H9 (cell line): ENCODE results near the gene CCK. TPM values are rescaled to one million over a fixed set of nuclear protein-coding genes. Genes with fewer than 3 reads are reported as not detected.

Experiments
- DNase-seq: peaks from one replicate; pipeline ENCODE4 v3.0.0-alpha.2; 2017
- H2AFZ ChIP-seq: one replicate; pipeline ENCODE4 v1.6.1; 2013; ENCODE audit warnings: mild to moderate bottlenecking, low read length, control low read depth, moderate library complexity
- H2AK5ac ChIP-seq: 2 replicates; pipeline ENCODE4 v1.6.1; 2013; ENCODE audit warnings: low read length, control low read depth, mixed read lengths; ENCODE audit not compliant: insufficient read length
- H2BK120ac ChIP-seq: one replicate; pipeline ENCODE4 v1.6.1; 2013; ENCODE audit warnings: low read depth, mild to moderate bottlenecking, low read length, control low read depth, inconsistent platforms; ENCODE audit not compliant: poor library complexity, severe bottlenecking
- H2BK12ac ChIP-seq: 2 replicates; pipeline ENCODE4 v1.6.1; 2013; ENCODE audit warnings: low read length, control low read depth, mixed read lengths, low read depth; ENCODE audit not compliant: insufficient read length
- H2BK15ac ChIP-seq: 2 replicates; pipeline ENCODE4 v1.6.1; 2013; ENCODE audit warnings: low read depth, low read length, control low read depth
- H2BK20ac ChIP-seq: one replicate; pipeline ENCODE4 v1.6.1; 2013; ENCODE audit warnings: low read depth, mild to moderate bottlenecking, low read length, control low read depth, inconsistent platforms; ENCODE audit not compliant: poor library complexity, severe bottlenecking
- H2BK5ac ChIP-seq: 2 replicates; pipeline ENCODE4 v1.6.1; 2013; ENCODE audit warnings: low read length, control low read depth, mixed read lengths; ENCODE audit not compliant: insufficient read length
- H3K14ac ChIP-seq: 2 replicates; pipeline ENCODE4 v1.6.1; 2013; ENCODE audit warnings: low read length, control low read depth; ENCODE audit not compliant: insufficient read depth
- H3K18ac ChIP-seq: 2 replicates; pipeline ENCODE4 v1.6.1; 2013; ENCODE audit warnings: low read depth, mild to moderate bottlenecking, mixed read lengths, low read length, control low read depth; ENCODE audit not compliant: insufficient read length
- H3K23ac ChIP-seq: 2 replicates; pipeline ENCODE4 v1.6.1; 2013; ENCODE audit warnings: low read length, control low read depth, mixed read lengths, low read depth; ENCODE audit not compliant: insufficient read length
- H3K23me2 ChIP-seq: 2 replicates; pipeline ENCODE4 v1.6.1; 2013; ENCODE audit warnings: low read depth, mild to moderate bottlenecking, mixed read lengths, low read length, control low read depth; ENCODE audit not compliant: insufficient read length, poor library complexity, severe bottlenecking
- H3K27ac ChIP-seq: 2 replicates; pipeline ENCODE4 v1.5.1; 2013; ENCODE audit warnings: low read length, control low read depth, mixed read lengths, low read depth; ENCODE audit not compliant: insufficient read length
- H3K27me3 ChIP-seq: 2 replicates; pipeline ENCODE4 v1.6.1; 2013; ENCODE audit warnings: low read length, control low read depth, inconsistent platforms; ENCODE audit not compliant: insufficient read depth
- H3K4ac ChIP-seq: 2 replicates; pipeline ENCODE4 v1.6.1; 2013; ENCODE audit warnings: low read depth, mild to moderate bottlenecking, control low read depth, inconsistent platforms, low read length, moderate library complexity
- H3K4me1 ChIP-seq: 2 replicates; pipeline ENCODE4 v1.6.1; 2013; ENCODE audit warnings: low read length, control low read depth, inconsistent platforms; ENCODE audit not compliant: insufficient read depth
- H3K4me2 ChIP-seq: 2 replicates; pipeline ENCODE4 v1.6.1; 2013; ENCODE audit warnings: low read length, control low read depth, mixed read lengths; ENCODE audit not compliant: insufficient read length, insufficient read depth
- H3K56ac ChIP-seq: 2 replicates; pipeline ENCODE4 v1.6.1; 2013; ENCODE audit warnings: low read depth, mild to moderate bottlenecking, mixed read lengths, low read length, control low read depth; ENCODE audit not compliant: insufficient read length
- H3K79me1 ChIP-seq: 2 replicates; pipeline ENCODE4 v1.6.1; 2013; ENCODE audit warnings: low read depth, mild to moderate bottlenecking, moderate library complexity, low read length, control low read depth, inconsistent platforms; ENCODE audit not compliant: insufficient read depth, poor library complexity, severe bottlenecking
- H3K79me2 ChIP-seq: 2 replicates; pipeline ENCODE4 v1.6.1; 2013; ENCODE audit warnings: low read length, control low read depth, inconsistent platforms; ENCODE audit not compliant: insufficient read depth
- H3K9ac ChIP-seq: 2 replicates; pipeline ENCODE4 v1.6.1; 2013; ENCODE audit warnings: low read length, control low read depth, mixed read lengths; ENCODE audit not compliant: insufficient read length; ENCODE audit errors: extremely low read depth
- H3K9me3 ChIP-seq: one replicate; pipeline ENCODE4 v1.6.1; 2013; ENCODE audit warnings: low read depth, low read length, inconsistent platforms; ENCODE audit not compliant: control insufficient read depth
- H3T11ph ChIP-seq: one replicate; pipeline ENCODE4 v1.6.1; 2013; ENCODE audit warnings: mild to moderate bottlenecking, low read length, control low read depth, inconsistent platforms
- H4K20me1 ChIP-seq: one replicate; pipeline ENCODE4 v1.6.1; 2013; ENCODE audit not compliant: control insufficient read depth, insufficient read length, insufficient read depth
- H4K5ac ChIP-seq: 2 replicates; pipeline ENCODE4 v1.6.1; 2013; ENCODE audit warnings: low read depth, mild to moderate bottlenecking, mixed read lengths, low read length, control low read depth; ENCODE audit not compliant: insufficient read length
- H4K8ac ChIP-seq: replicated peaks from 2 replicates; pipeline ENCODE4 v1.6.1; 2013; ENCODE audit warnings: low read length, control low read depth, mixed read lengths, low read depth; ENCODE audit not compliant: insufficient read length
- H4K91ac ChIP-seq: 2 replicates; pipeline ENCODE4 v1.6.1; 2013; ENCODE audit warnings: low read depth, mild to moderate bottlenecking, moderate library complexity, mixed read lengths, low read length, control low read depth; ENCODE audit not compliant: insufficient read length
- H3K27ac Mint-ChIP-seq, 3 experiments: 2 replicates in 2 of 3; 3 replicates in 1 of 3; pipeline ENCODE4 v1.8.0; 2020 to 2021; ENCODE audit warnings: mixed read lengths in 3 of 3, mild to moderate bottlenecking in 1 of 3, moderate library complexity in 1 of 3
- H3K27me3 Mint-ChIP-seq: 2 replicates; pipeline ENCODE4 v1.8.0; 2021; ENCODE audit warnings: low read depth, mild to moderate bottlenecking, moderate library complexity, mixed read lengths
- H3K36me3 Mint-ChIP-seq, 3 experiments: 2 replicates in 2 of 3; 3 replicates in 1 of 3; pipeline ENCODE4 v1.8.0; 2020 to 2021; ENCODE audit warnings: low read depth in 3 of 3, mixed read lengths in 3 of 3; ENCODE audit not compliant: insufficient read depth in 1 of 3
- H3K4me1 Mint-ChIP-seq, 2 experiments: 2 replicates each; pipeline ENCODE4 v1.8.0; 2020; ENCODE audit warnings: mixed read lengths in 2 of 2
- H3K4me3 Mint-ChIP-seq, 2 experiments: 2 replicates in 1 of 2; 3 replicates in 1 of 2; pipeline ENCODE4 v1.8.0; 2020 to 2021; ENCODE audit warnings: mild to moderate bottlenecking in 2 of 2, mixed read lengths in 2 of 2, moderate library complexity in 1 of 2
- H3K9me3 Mint-ChIP-seq, 2 experiments: 2 replicates in 1 of 2; 3 replicates in 1 of 2; pipeline ENCODE4 v1.8.0; 2020; ENCODE audit warnings: mild to moderate bottlenecking in 2 of 2, mixed read lengths in 2 of 2, moderate library complexity in 1 of 2
- WGBS: extraction: QIAGEN DNeasy Blood & Tissue Kit; methylation state at CpG from one replicate; pipeline ENCODE4 v1.1.7; 2013; ENCODE audit warnings: missing lambda C conversion rate, low lambda C conversion rate, mixed read lengths; ENCODE audit not compliant: insufficient read length; ENCODE audit errors: extremely low coverage; 5-methylcytosine and 5-hydroxymethylcytosine counted together
- total RNA-seq: library from RNA; stranded (reverse); gene quantifications from 2 replicates; pipeline ENCODE4 v1.2.1, GENCODE V29; 2021
- TF ChIP-seq, protein P1 (sequence below): fragments of 200-600 bp; sonication (generic); conservative IDR thresholded peaks from 3 replicates; pipeline ENCODE4 v1.8.0; 2021; ENCODE audit warnings: antibody characterized with exemption, mild to moderate bottlenecking

Gene CCK
- total RNA-seq, 1 experiment from 2014 or later = 0.37 TPM

DNA sequence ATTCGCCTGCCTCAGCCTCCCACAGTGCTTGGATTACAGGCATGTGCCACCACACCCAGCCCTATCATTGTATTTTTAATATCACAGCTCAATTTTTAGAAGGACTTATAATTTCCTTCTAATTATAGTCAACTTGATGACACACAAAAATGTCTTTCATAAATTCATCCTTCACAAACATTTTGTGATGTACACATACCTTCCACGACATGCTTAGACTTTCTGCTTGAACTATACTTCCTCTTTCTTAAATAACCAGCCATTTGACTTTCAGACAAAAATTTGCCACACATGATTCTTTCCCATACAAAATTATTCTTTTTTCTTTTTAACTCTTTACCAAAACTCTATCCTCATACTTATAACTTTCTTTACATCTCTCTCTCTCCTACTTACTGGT is 48.4 kb upstream of the CCK start:
- no peaks in the 10 kb centered on the region for H3K4me1 ChIP-seq
- no peaks in the 10 kb centered on the region for H3K27me3 ChIP-seq
- Mint-ChIP-seq H3K36me3 (peaks cover 19 to 33% (median 26%) of the 10 kb centered on the region in 3 experiments), H3K4me3 (no peak overlapping the region), H3K4me1 (peaks cover 5 to 9% of the 10 kb centered on the region in 2 experiments), H3K27me3 (peaks cover 3% of the 10 kb centered on the region), H3K27ac (no peak overlapping the region), H3K9me3 (peaks cover 41 to 56% of the 10 kb centered on the region in 2 experiments)
- H3K18ac ChIP-seq = no peak overlapping the region
- H2BK12ac ChIP-seq = no peak overlapping the region
- TF ChIP-seq, protein P1, sequence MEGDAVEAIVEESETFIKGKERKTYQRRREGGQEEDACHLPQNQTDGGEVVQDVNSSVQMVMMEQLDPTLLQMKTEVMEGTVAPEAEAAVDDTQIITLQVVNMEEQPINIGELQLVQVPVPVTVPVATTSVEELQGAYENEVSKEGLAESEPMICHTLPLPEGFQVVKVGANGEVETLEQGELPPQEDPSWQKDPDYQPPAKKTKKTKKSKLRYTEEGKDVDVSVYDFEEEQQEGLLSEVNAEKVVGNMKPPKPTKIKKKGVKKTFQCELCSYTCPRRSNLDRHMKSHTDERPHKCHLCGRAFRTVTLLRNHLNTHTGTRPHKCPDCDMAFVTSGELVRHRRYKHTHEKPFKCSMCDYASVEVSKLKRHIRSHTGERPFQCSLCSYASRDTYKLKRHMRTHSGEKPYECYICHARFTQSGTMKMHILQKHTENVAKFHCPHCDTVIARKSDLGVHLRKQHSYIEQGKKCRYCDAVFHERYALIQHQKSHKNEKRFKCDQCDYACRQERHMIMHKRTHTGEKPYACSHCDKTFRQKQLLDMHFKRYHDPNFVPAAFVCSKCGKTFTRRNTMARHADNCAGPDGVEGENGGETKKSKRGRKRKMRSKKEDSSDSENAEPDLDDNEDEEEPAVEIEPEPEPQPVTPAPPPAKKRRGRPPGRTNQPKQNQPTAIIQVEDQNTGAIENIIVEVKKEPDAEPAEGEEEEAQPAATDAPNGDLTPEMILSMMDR = no peak
- no peak overlapping the region for H2AK5ac ChIP-seq
- H3T11ph ChIP-seq = no peak overlapping the region
- H4K20me1 ChIP-seq = no peaks in the 10 kb centered on the region
- H3K4me2 ChIP-seq = no peak overlapping the region
- H2BK15ac ChIP-seq = no peak overlapping the region
- H2BK20ac ChIP-seq = no peak overlapping the region
- H3K9ac ChIP-seq = no peak overlapping the region
- no peak overlapping the region for H3K23ac ChIP-seq
- H3K4ac ChIP-seq = no peak overlapping the region
- no peak overlapping the region for H4K91ac ChIP-seq
- no peak overlapping the region for H2AFZ ChIP-seq
- DNase-seq = no peak
- H2BK120ac ChIP-seq = no peak overlapping the region
- no peaks in the 10 kb centered on the region for H3K79me1 ChIP-seq
- peaks cover 7% of the 10 kb centered on the region for H3K9me3 ChIP-seq
- no peak overlapping the region for H4K8ac ChIP-seq
- H3K56ac ChIP-seq = no peak overlapping the region
- H2BK5ac ChIP-seq = no peak overlapping the region
- H3K27ac ChIP-seq = no peak overlapping the region
- no peak overlapping the region for H4K5ac ChIP-seq
- no peaks in the 10 kb centered on the region for H3K79me2 ChIP-seq
- no CpG with 5 or more reads among the region's 2 CpGs for WGBS
- H3K14ac ChIP-seq = no peak overlapping the region
- no peaks in the 10 kb centered on the region for H3K23me2 ChIP-seq
